Left lung (tissue), 10 donors: Measurements from ENCODE around the gene CCDC6. TPM values are rescaled to one million over a fixed set of nuclear protein-coding genes. Genes with fewer than 3 reads are reported as not detected.

Experiments
- ATAC-seq: fragments of 200-7000 bp; cut with Tn5 transposase; one replicate; pipeline ENCODE4 v1.9.1; 2020; ENCODE audit warnings: moderate library complexity
- DNase-seq, 4 donors: peaks; one replicate each; pipeline ENCODE4 v3.0.0-alpha.2; 2013 to 2020
- H3K27ac ChIP-seq, 2 donors: fragments of 200-600 bp; sonication (generic) in 1 of 2; one replicate each; pipeline versions ENCODE4 v1.5.0 to v1.8.0; 2020 to 2021
- H3K27me3 ChIP-seq, 2 donors: fragments of 200-600 bp; sonication (generic) in 1 of 2; one replicate each; pipeline versions ENCODE4 v1.5.0 to v1.8.0; 2020 to 2021
- H3K36me3 ChIP-seq, 2 donors: fragments of 200-600 bp; sonication (generic) in 1 of 2; one replicate each; pipeline versions ENCODE4 v1.5.0 to v1.8.0; 2020 to 2021
- H3K4me1 ChIP-seq, 2 donors: fragments of 200-600 bp; one replicate each; pipeline ENCODE4 v1.8.0; 2021
- H3K4me3 ChIP-seq, 2 donors: fragments of 200-600 bp; sonication (generic) in 1 of 2; one replicate each; pipeline versions ENCODE4 v1.5.0 to v1.8.0; 2020 to 2021; ENCODE audit warnings: mild to moderate bottlenecking in 1 of 2
- H3K9me3 ChIP-seq, 2 donors: fragments of 200-600 bp; sonication (generic) in 1 of 2; one replicate each; pipeline versions ENCODE4 v1.5.0 to v1.8.0; 2020 to 2021
- CTCF ChIP-seq, 2 donors: fragments of 200-600 bp; sonication (generic) in 1 of 2; IDR thresholded peaks; one replicate each; pipeline versions ENCODE4 v1.5.0 to v1.8.0; 2021; ENCODE audit warnings: antibody characterized with exemption in 2 of 2
- intact Hi-C, 2 donors: fragments of 100-400 bp; cut with DNase I; formaldehyde crosslinking; loops; one replicate each; pipeline versions ENCODE4 v1.11.2 to v1.14.2; 2022
- polyA plus RNA-seq, 6 donors: library from polyadenylated mRNA; unstranded; fragments of 120-200 nt; gene quantifications; one replicate each; pipeline ENCODE4 v1.2.1, GENCODE V29; 2013; ENCODE audit not compliant: insufficient read length in 6 of 6
- total RNA-seq, 2 donors: library from RNA; stranded (reverse); fragmentation: NEBNext Ultra II Directional; extraction: Animal tissue kit (Norgen Biotek cat#: 25700); gene quantifications; one replicate each; pipeline ENCODE4 v1.2.1, GENCODE V29; 2021
- donor health status: DM: no; HTN: yes; CAD: no.
- donor health status: DM: no; HTN: no; CAD: no.

Gene CCDC6
- total and polyA plus RNA-seq, 8 donors = 32.1 to 76.6 (median 44.4) TPM

GRCh38 chr10:59808896-59809643 is 97.3 kb downstream of the CCDC6 start:
- Histone ChIP-seq H3K4me3 (no peak overlapping the region), H3K4me1 (peaks cover 6 to 12% of the 10 kb centered on the region in 2 donors), H3K27me3 (no peaks in the 10 kb centered on the region), H3K27ac (no peak overlapping the region), H3K36me3 (peaks cover 0 to 84% of the 10 kb centered on the region in 2 donors), H3K9me3 (no peaks in the 10 kb centered on the region)
- ATAC-seq (peak; percentile 86), DNase-seq (peak; percentile 35 to 83 (median 68))
- TF ChIP-seq CTCF (IDR thresholded peaks at IDR 0.05) = peak; percentile 53 to 56
- intact Hi-C loops = no loop called here

GRCh38 chr10:59807629-59808620 is 98.4 kb downstream of the CCDC6 start:
- H3K27ac ChIP-seq = no peak overlapping the region
- H3K36me3 ChIP-seq = peaks cover 0 to 95% of the 10 kb centered on the region in 2 donors
- ATAC-seq (peak; percentile 84), DNase-seq (peak in 2 of 4 donors; percentile 59 to 72)
- peaks cover 6 to 12% of the 10 kb centered on the region in 2 donors for H3K4me1 ChIP-seq
- intact Hi-C loops = no loop called here
- TF ChIP-seq CTCF (IDR thresholded peaks at IDR 0.05) = no peak
- no peaks in the 10 kb centered on the region for H3K9me3 ChIP-seq
- no peaks in the 10 kb centered on the region for H3K27me3 ChIP-seq
- no peak overlapping the region for H3K4me3 ChIP-seq

DNA sequence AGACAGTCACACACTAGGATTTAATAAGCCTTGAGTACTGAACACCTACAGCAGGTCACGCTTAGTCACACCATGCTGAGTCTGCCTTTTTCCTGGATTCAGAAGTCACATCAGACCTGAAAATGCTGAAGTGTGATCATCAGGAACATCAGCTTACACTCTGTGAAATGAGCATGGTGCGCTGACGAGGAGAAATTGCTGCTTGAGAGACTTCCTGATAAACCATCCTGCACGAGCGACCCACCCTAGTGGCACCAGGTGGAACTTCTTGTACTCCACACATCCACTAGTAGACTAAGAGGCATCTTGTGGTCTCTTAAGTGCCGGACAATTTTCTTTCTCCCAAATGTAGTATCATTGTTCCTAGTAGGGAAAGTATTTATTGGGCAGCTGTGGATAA is 101.3 kb downstream of the CCDC6 start:
- H3K4me3 ChIP-seq = no peak overlapping the region
- H3K9me3 ChIP-seq = no peaks in the 10 kb centered on the region
- H3K36me3 ChIP-seq = peaks cover 0 to 72% of the 10 kb centered on the region in 2 donors
- peak in 1 of 4 donors; percentile 16 for DNase-seq
- ATAC-seq = peak; percentile 16
- peak; percentile 31 for TF ChIP-seq CTCF (IDR thresholded peaks at IDR 0.05)
- H3K27ac ChIP-seq = no peak overlapping the region
- H3K4me1 ChIP-seq = peaks cover 6 to 12% of the 10 kb centered on the region in 2 donors
- no peaks in the 10 kb centered on the region for H3K27me3 ChIP-seq
- intact Hi-C loops = no loop called here

GRCh38 chr10:59804220-59804619 is 102.1 kb downstream of the CCDC6 start:
- no peaks in the 10 kb centered on the region for H3K27me3 ChIP-seq
- no peak for TF ChIP-seq CTCF (IDR thresholded peaks at IDR 0.05)
- ATAC-seq (no peak), DNase-seq (no peak)
- no peak overlapping the region for H3K27ac ChIP-seq
- peaks cover 6 to 12% of the 10 kb centered on the region in 2 donors for H3K4me1 ChIP-seq
- intact Hi-C loops = no loop called here
- peaks cover 0 to 69% of the 10 kb centered on the region in 2 donors for H3K36me3 ChIP-seq
- no peak overlapping the region for H3K4me3 ChIP-seq
- H3K9me3 ChIP-seq = no peaks in the 10 kb centered on the region

- intact Hi-C loops = no loop called here
- no peak for DNase-seq
- Histone ChIP-seq H3K4me1 (peaks cover 6 to 11% of the 10 kb centered on the region in 2 donors), H3K27me3 (no peaks in the 10 kb centered on the region), H3K9me3 (no peaks in the 10 kb centered on the region), H3K27ac (no peak overlapping the region), H3K36me3 (peaks cover 0 to 71% of the 10 kb centered on the region in 2 donors), H3K4me3 (no peak overlapping the region)
- no peak for ATAC-seq
- TF ChIP-seq CTCF (IDR thresholded peaks at IDR 0.05) = no peak
Observed at GRCh38 chr10:59803714-59804113, 102.6 kb downstream of the CCDC6 start.
